Dedifferentiated amniotic fluid mesenchymal stem cell (primary cell): ENCODE measurements around the gene ARF3.
A peak's percentile ranks its signal among the peaks of the same experiment; 100 is the strongest.

ENCODE experiments used
- DNase-seq: peaks from one replicate; pipeline ENCODE4 v3.0.0-alpha.2; 2016; ENCODE audit errors: extremely low spot score

The ARF3 gene

DNA sequence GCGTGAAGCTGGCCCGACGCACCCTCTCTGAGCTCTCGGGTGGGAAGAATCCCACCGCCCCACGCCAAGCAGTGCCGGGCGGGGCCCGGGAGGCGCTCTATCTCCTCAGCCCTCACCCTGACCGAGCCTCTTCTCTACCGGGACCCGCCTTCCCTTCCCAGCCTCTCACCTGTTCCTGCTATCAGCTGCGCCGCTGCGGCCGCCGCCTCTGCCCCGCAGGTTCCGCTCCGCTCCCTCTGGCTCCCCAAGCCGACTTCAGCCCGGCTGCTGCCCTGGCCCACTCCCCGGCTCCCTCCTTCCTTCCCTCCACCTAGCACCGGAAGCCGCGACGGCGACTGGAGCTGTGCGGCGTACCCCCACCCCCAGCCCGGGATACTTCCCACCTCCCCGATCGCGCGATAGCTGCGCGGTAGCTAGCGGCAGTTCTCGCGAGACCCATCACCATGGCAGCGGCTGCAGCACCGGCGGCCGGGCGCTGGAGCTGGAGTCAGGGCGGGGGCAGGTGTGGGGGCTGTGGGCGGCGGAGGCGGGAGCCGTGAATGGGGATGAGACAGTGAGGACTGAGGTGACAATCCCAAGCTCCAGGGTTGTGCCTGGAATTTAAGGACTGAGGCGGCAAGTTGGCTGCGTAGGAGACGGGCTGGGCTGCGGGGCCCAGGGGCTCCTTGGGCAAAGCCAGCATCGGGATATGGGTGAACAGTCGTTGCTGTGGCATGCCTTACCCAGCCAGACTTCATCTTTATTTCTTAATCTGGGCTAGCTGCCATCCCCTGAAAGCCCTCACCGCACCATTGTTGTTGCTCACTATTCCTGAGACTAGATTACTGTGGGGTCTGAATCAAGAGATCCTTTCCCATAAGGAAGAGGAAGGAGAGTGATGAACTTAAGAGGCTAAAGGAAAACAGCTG lies at the start of gene ARF3:
Gene ARF3, minus strand, starts transcription at position 347 of the 908 bp plus-strand sequence. CDS start 16,392 bp downstream, outside the sequence.
- DNase-seq, result peak; percentile 92

DNA sequence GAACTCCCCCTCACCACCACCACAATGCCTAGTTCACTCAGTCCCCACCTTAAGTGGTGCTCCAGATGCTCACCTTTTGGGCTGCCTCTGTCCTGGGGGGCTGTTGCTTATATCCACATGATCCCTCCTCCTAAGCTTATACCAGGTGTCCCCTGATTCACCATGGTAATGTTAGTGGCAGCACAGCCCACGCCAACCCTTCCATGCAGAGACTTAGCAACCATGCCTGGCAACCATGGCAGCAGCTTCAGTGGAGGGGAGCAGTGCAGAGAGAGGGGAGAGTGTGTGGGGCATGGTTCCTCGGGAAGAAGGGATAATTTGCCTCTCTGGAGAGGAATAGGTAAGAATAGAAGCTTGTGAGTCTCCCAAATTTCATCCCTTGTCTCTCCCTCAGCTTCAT lies 43.1 kb upstream of the ARF3 start:
- no peak for DNase-seq

DNA sequence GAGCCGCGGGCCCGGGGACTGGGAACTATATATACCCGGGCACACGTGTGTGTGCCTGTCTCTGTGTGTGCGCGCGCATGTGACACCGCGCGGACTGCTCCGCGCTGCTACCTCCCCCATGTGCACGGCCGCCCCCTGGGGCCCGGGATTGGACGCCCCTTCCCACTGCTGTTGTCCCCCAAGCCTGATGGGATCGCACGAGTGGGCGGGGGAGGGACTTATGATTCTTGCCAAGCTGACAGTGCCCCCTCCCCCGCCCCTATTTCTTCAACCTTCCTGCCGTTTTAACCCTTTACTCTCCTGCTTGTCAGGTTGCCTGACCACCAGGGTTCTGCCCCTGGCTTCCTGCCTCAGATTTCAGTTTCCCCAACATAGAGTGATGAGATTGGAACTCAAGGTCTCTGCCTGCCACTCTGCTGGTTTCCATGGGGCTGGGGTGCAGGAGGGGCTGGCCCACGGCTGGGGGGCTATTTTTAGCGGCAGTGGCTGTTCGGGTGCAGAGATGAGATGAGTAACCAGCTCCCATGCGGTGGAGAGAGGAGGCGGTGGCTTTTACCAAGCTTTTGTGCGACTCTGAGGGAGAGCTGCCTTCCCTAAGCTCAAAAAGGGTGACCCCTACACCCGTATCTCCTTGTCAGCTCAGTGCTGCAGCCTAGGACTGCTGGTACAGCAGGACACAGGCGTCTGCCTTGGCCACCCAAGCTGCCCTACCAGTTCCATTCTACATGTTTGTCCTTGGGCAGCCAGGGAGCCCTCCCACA lies 42.3 kb upstream of the ARF3 start, which contains the start of gene DDN:
Gene DDN, minus strand, starts transcription at position 5 of the 761 bp plus-strand sequence. CDS start 88 bp downstream, outside the sequence.
- DNase-seq, result no peak

DNA sequence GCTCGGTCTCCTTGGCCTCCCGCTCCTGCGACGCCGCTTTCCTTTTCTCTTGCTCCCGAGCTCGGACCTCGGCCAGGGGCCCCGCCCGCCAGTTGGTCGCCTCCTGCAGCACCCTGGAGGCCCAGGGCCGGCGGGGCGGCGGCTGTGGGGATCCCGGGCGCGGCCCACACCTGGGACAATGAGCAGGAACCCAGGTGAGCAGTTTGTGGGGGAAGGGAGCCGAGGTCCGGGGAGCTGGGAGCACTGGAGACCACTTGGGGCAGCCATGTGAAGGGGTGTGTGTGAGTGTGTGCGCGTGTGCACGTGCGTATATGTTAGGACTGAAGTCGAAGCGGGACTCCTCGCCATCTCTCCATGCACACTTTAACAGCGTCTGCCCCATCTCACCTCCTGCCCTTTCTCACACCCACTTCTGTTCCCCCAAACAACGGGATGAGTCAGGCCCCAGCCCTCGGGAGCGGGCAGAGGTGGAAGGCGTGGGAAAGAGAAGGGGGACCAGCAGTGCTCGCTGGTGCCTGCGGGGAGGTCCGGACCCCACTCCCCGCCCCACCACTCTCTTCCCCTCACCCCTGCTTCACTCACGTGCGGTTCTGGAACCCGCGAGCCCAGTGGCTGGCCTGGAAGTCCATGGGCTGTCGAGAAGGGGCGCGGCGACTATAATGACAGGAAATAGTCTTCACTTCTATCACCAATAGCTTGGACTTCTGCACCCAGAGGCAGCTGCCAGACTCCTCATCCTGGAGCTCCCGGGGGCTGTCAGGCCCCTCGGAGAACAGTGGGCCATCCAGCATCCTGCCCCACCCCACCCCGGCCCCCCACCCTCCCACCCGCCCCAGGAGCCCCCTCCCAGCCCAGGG lies 41.4 kb upstream of the ARF3 start:
- no peak for DNase-seq

DNA sequence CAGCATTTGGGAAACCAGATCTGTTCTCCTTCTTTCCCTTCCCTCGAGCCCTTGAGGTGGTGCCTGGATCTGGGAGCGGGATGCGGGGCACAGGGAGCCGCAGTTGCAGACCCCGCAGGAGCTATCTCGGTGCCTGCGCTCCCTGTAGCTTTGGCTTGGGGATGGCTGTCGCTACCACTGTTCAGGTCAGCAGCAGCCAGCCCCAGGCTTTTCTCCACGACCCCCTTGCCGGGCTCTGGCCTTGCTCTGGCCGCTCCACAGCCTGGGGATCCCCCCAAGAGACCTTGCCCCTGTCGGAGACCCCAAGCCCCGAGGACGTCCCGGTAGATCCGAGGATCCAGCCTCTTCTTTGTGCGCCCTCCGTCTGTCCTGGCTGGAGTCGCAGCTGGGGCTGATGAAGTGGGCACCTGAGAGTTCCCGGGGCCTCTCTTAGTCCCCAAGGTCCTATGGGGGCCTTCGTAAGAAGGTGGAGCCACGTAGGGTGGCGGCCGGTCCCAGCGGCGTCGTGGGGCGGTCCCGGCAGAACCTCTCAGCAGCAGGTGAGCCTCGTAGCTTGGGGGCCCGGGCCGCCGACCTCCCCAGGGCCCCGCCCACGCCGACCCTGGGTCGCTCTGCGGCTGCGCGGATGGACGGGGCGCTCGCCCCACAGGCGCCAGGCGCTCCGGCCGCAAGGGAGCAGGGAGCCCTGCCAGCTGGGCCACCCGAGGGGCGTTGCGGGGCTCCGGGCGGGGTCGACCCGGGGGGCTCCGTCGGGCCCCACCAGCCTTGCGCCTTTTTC lies 40.6 kb upstream of the ARF3 start:
- DNase-seq, result no peak

DNA sequence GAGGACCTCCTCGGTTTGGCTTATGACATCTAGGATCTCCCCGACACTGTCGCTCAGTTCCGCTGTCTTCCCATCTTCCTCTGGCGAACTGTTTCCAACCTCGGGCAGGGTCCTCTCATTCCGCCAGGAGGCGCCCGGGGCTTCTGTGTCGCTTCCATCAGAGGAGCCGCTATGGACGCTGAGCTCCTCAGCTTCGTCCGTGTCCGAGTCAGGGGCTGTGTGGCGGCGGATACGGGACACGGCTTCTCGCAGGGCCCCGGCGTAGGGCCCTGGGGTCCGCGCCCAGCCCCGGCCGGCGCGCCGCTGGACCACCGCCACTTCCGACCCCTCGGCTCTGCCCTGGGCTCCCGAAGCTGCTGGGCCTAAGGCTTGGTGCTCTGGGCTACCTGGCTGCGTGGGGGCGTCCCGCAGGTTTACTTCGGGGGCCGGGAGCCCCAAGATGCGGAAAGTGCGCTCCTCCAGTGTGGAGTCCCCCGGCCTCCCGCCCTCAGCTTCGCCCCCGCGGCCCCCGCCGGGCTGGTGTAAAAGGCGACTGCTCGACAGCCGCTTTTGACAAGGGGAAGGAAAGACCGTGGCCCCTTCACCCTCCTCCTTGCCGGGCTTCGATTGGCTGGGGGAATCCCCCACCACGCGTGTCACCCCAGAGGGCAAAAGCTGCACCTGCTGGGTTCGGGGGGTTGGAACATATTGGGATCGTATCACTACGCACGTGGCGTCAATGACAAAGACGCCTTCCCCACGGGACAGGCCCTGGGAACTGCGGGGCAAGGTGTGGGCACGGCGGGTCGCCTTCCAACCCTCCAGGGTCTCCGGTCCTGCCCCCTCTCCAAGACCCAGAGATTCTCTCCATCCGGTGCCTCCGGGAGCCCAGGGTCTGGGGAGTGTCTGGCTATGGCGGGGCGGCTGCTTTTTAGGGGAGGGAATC lies 39.8 kb upstream of the ARF3 start:
- DNase-seq, result peak; percentile 52

DNA sequence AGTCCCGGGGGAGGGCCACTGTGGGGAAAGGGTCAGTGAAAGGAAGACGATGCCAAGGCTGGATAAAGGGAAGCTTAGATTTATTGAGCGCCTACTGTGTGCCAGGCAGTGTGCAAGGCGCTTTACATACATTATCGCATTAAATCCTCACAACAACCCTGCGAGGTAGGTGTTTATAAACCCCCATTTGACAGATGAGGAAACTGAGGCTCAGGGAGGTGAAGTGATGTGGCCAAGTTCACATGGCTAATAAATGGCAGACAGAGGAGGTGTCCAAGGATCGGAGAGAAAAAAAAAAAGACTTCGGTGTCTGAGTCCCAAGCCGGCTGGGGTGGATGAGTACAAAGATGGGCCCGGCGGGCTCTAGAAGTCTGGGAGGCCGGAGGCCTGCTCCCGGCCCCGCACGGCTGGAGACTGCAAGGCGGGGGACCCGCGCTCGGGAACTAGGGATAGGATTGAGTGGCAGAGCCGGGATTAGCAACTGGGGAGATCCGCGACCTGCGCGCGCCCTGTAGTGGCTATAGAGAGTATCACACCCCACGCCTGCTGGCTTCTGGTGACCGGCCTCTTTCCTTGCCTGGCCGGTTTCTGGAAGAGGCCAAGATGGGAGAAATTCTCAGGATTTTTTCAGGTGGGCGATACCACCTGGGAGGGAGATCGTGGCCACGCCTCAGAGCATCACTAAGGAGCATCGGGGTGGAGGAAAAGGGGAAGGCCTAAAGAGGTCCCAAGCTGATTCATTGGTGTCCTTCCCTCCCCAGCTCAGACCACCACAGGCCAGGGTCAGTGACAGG lies 38.0 kb upstream of the ARF3 start:
- peak; percentile 82 for DNase-seq

DNA sequence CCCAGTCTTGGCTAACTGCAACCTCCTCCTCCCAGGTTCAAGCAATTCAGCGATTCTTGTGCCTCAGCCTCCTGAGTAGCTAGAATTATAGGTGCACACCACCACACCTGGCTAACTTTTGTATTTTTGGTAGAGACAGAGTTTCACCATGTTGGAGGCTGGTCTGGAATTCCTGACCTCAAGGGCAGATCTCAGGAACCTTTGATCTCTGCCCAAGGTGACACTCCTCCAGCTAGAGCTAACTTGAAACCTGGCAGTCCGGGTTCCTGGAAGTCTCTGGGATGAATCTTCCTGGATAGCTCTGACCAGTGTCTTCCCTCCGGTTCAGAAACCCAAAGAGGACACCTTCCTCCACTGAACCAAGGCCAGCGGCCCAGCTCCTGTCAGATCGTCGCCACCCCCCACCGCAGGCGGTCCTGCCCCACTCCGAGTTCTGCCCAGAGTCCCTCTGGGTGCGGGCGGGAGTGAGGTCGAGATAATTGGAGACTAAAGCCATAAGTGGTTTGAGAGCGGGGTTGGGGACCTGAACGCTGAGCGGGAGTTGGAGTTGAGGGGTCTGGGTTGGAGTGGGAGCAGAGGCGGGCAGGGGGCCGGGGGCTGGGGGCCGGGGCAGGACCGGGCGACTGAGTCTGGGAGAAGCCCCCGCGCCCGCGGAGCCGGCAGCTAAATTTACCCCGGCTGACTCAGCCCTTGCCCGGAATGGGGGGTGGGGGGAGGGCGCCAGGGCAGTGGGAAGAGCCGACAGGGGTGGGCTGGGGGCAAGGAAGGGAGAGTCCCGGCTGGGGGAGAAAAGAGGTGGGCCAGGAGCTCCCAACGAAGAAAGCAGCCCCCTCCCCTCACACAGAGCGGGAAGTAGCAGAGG lies 37.2 kb upstream of the ARF3 start:
- DNase-seq, result no peak

DNA sequence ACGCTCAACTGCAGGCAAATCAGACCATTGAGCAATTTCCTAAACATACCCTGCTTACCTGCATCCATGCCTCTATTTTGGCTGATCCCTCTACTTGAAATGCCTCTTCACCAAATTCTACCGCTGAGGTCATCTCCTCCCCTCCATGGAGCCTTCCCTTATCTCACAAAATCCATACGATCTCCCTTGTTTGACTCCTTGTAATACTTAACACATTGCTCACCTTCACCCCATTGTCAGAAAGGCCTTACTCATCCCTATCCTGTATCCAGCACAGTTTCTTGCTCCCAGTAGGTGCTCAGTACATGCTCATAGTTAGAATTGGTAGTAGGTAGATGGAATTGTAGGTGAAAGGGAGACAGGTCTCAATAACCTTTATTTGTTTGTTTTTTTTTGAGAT lies 36.5 kb upstream of the ARF3 start:
- DNase-seq, result no peak

DNA sequence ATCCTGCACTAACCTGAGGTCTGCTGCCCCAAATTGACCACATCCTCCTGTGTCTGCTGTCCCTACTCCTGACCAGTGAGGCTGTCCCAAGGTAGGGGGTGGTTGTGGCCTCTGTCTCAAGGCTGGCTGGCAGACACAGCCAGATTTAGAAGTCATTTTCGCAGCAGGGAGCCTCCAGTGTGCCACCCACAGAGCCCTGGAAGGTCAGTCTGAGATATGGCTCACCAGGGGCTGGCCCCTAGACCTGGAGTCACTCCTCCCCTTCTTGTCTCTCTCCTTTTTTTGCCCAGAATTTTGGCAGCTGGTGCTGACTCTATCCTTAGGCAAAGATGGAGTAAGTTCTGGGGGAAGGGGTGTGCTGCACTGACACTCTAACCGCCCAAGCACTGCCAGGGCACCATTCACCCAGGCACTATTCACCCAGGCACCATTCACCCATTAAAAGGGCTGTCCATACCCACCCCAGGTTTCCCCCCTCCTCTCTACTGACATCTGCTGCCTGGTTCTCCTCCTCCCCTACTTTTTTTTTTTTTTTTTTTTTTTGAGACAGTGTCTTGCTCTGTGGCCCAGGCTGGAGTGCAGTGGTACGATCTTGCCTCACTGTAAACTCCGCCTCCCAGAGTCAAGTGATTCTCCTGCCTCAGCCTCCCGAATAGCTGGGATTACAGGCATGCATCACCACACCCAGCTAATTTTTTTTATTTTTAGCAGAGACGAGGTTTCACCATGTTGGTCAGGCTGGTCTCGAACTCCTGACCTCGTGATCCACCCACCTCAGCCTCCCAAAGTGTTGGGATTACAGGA lies 34.2 kb upstream of the ARF3 start:
- no peak for DNase-seq

DNA sequence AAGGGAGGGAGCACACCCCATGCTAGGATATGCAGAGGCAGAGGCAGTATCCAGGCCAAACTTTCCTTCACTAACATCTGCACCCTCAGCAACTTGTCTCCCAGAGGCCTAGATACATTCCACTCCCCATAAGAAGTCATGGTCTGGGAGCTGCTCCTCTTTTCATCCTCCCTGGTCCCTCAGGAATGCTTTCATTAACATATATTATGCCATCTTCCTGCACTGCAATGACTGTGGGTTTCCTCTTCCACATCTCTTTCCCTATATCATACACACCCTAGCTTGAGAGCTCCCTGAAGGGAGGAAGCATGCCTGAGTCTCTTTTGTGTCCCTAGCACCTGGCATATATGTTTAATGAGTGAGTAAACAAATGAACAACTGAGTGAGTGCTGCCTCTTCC lies 33.3 kb upstream of the ARF3 start:
- no peak for DNase-seq

DNA sequence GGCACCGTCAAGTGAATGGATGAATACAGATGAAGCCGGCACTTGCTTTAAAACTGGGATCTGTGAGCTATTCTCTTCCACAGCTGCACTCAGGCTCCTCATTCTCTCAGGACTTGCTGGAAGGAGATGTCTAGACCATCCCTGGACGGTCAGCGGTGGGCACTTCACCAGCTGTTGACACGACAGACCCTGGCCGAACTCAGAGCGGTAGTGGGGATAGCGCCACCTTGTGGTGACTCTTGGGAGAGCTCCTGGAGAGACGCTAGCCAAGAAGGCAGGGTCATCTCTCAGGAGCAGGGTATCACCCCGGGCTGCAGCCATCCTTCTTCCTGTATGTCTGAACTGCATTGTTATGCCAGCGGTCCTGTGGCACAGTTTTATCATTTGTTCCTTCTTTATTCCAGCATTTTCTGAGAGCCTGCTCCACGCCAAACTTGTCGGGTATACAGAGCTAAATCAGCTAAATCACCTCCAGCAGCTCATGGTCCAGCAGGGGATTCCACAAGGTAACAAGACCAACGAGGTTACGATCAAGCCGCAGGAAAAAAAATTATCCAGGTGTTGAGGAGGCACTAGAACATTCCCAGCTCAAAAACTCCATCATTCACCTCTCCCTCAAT lies 30.9 kb upstream of the ARF3 start:
- peak; percentile 44 for DNase-seq

DNA sequence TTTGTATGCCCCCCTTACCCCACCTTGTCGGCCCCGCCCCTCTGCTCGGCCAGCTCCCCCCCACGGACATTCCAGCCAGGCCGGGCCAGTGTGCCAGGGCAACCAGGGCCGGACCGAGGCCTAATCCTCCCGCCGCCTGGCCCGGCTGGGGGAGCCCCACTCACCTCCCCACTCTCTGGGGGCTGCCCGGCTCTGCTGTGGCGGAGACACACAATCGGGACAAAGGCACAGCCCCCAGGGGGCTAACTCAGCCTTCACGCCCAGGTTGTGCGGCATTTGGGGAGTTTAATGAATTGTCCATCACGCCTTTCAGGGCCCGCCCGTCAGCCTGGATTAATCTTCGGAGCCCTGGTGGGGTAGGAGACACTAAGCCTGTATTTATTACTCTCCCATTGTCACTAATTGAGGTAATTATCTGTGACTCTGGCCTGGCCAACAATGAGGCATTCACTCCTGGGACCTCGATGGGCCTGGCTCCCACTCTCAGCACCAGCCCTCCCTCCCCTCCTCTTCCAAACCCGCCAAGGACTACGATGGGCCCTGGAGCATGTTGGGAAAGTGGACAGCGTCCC lies 29.5 kb upstream of the ARF3 start:
- DNase-seq, result no peak

DNA sequence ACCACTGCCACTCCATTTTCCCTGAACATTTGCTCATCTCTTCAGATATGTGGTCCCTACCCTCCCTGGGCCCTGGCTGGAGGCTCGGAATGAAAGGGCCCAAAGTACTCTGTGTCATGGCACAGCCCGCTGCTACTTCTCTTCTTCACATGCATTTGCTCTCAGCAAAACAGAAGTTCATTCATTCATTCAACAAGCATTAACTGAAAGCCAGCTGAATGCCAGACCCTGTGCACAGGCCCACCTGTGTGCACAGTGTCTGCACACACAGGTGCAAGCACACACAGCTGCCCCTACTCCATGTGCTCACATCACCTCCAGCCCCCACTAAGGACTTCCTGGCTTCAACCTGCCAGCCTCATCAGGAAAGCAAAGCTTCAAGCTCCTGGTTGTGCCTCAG lies 28.6 kb upstream of the ARF3 start:
- DNase-seq, result no peak

DNA sequence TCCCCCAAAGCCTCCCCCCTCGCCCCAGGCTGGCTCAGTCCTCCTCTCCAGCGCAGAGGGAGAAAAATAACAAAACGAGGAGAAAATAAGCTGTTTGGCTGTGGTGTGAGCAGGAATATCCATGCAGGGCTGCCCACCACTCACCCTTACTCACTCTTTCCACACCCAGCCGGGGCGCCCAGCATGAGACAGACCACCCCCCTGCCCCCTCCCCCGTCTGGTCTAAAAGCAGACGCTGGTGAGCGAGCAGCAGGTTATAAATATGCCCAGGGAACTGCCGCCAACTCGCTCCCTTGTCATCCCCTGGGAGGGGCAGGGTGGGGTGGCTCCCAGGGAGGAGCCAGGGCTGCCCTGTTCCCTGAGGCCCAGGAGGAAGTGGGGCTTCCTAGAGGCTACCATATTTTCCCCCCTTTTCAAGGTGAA lies 28.2 kb upstream of the ARF3 start:
- no peak for DNase-seq

DNA sequence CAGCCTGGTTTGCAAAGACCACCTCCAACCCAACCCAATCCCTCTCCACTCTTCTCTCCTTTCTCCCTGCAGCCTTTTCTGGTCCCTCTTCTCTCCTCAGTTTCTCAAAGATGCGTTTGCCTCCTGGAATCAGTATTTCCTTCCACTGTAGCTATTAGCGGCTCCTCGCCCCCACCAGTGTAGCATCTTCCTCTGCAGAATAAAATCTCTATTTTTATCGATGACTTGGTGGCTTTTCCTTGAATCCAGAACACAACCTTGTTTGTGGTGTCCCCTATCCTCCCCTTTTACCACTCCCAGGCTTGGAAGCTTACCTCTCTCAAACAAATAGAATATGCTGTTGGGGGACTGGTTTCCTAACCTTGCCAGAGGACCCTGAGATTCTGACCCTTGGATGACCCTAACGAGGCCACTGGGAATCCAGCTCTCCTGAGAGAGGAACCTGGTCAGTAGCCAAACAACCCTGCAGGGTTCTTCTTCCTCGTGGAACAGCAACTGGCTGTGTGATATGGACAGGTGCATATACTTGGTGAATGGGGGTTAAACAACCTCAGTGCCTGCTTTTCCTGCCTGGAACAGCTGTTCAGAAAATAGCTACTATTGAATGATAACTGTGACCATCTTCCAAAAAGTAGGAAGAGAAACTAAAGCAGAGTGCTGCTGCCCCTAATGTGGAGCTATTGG lies 25.3 kb upstream of the ARF3 start:
- no peak for DNase-seq
